ENCODE results near the gene CD82.

- peak; percentile 81 for TF ChIP-seq CTCF (IDR thresholded peaks at IDR 0.05)
- no peak for TF ChIP-seq ZFX (IDR thresholded peaks at IDR 0.05; ENCODE audit: borderline replicate concordance)
These were observed 8.6 kb upstream of the CD82 start for GRCh38 chr11:44556735-44557409.
